ENCODE measurements around the gene ALMS1.
"Not testable (repeated sequence)": the region's sequence is repeated elsewhere in the genome, so short reads cannot be mapped to it uniquely, and the experiment has no call there.

ALMS1 gene

GRCh38 chr2:73468376-73468775, 82.7 kb downstream of the ALMS1 start:
- in situ Hi-C loops (cut with HindIII; ENCODE audit: low pct_ligation_motif_present, low pct_unique_long_range_greater_than_20kb, low sequenced_read_pairs) = no loop called here
- no peak for DNase-seq

GRCh38 chr2:73483874-73484273, 98.2 kb downstream of the ALMS1 start:
- DNase-seq; in situ Hi-C loops (cut with HindIII; ENCODE audit: low pct_ligation_motif_present, low pct_unique_long_range_greater_than_20kb, low sequenced_read_pairs): not testable (repeated sequence)

GRCh38 chr2:73487112-73487657, 101.5 kb downstream of the ALMS1 start:
- in situ Hi-C loops (cut with HindIII; ENCODE audit: low pct_ligation_motif_present, low pct_unique_long_range_greater_than_20kb, low sequenced_read_pairs) = no loop called here
- DNase-seq = no peak

GRCh38 chr2:73488079-73488478, 102.4 kb downstream of the ALMS1 start:
- DNase-seq = no peak
- in situ Hi-C loops (cut with HindIII; ENCODE audit: low pct_ligation_motif_present, low pct_unique_long_range_greater_than_20kb, low sequenced_read_pairs) = no loop called here

- no peak for DNase-seq
- in situ Hi-C loops (cut with HindIII; ENCODE audit: low pct_ligation_motif_present, low pct_unique_long_range_greater_than_20kb, low sequenced_read_pairs) = no loop called here
Observed at GRCh38 chr2:73489053-73489452, 103.4 kb downstream of the ALMS1 start.

GRCh38 chr2:73494031-73494430, 108.4 kb downstream of the ALMS1 start:
- in situ Hi-C loops (cut with HindIII; ENCODE audit: low pct_ligation_motif_present, low pct_unique_long_range_greater_than_20kb, low sequenced_read_pairs) = no loop called here
- DNase-seq = peak; percentile 18

GRCh38 chr2:73503992-73504570, 118.4 kb downstream of the ALMS1 start:
- no peak for DNase-seq
- in situ Hi-C loops (cut with HindIII; ENCODE audit: low pct_ligation_motif_present, low pct_unique_long_range_greater_than_20kb, low sequenced_read_pairs) = no loop called here

GRCh38 chr2:73504850-73505249, 119.2 kb downstream of the ALMS1 start:
- in situ Hi-C loops (cut with HindIII; ENCODE audit: low pct_ligation_motif_present, low pct_unique_long_range_greater_than_20kb, low sequenced_read_pairs); DNase-seq: not testable (repeated sequence)

GRCh38 chr2:73510470-73510869, 124.8 kb downstream of the ALMS1 start:
- DNase-seq; in situ Hi-C loops (cut with HindIII; ENCODE audit: low pct_ligation_motif_present, low pct_unique_long_range_greater_than_20kb, low sequenced_read_pairs): not testable (repeated sequence)

GRCh38 chr2:73516033-73516432, 130.4 kb downstream of the ALMS1 start:
- in situ Hi-C loops (cut with HindIII; ENCODE audit: low pct_ligation_motif_present, low pct_unique_long_range_greater_than_20kb, low sequenced_read_pairs) = no loop called here
- no peak for DNase-seq

GRCh38 chr2:73528688-73529087, 143.1 kb downstream of the ALMS1 start:
- in situ Hi-C loops (cut with HindIII; ENCODE audit: low pct_ligation_motif_present, low pct_unique_long_range_greater_than_20kb, low sequenced_read_pairs) = no loop called here
- DNase-seq = no peak

GRCh38 chr2:73530773-73531172, 145.1 kb downstream of the ALMS1 start:
- in situ Hi-C loops (cut with HindIII; ENCODE audit: low pct_ligation_motif_present, low pct_unique_long_range_greater_than_20kb, low sequenced_read_pairs); DNase-seq: not testable (repeated sequence)

- in situ Hi-C loops (cut with HindIII; ENCODE audit: low pct_ligation_motif_present, low pct_unique_long_range_greater_than_20kb, low sequenced_read_pairs) = no loop called here
- no peak for DNase-seq
Observed at GRCh38 chr2:73532381-73532780, 146.7 kb downstream of the ALMS1 start.

GRCh38 chr2:73536133-73536840, 150.7 kb downstream of the ALMS1 start:
- DNase-seq = no peak

GRCh38 chr2:73560875-73561274, 175.2 kb downstream of the ALMS1 start:
- in situ Hi-C loops (cut with HindIII; ENCODE audit: low pct_ligation_motif_present, low pct_unique_long_range_greater_than_20kb, low sequenced_read_pairs); DNase-seq: not testable (repeated sequence)

More at GRCh38 chr2:73536133-73536840, 150.7 kb downstream of the ALMS1 start:
- in situ Hi-C loops (cut with HindIII; ENCODE audit: low pct_ligation_motif_present, low pct_unique_long_range_greater_than_20kb, low sequenced_read_pairs) = no loop called here

GRCh38 chr2:73561422-73561821, 175.8 kb downstream of the ALMS1 start:
- in situ Hi-C loops (cut with HindIII; ENCODE audit: low pct_ligation_motif_present, low pct_unique_long_range_greater_than_20kb, low sequenced_read_pairs) = no loop called here
- no peak for DNase-seq

GRCh38 chr2:73564986-73565385, 179.3 kb downstream of the ALMS1 start:
- no peak for DNase-seq
- in situ Hi-C loops (cut with HindIII; ENCODE audit: low pct_ligation_motif_present, low pct_unique_long_range_greater_than_20kb, low sequenced_read_pairs) = no loop called here

GRCh38 chr2:73566288-73566878, 180.7 kb downstream of the ALMS1 start:
- DNase-seq = no peak
- in situ Hi-C loops (cut with HindIII; ENCODE audit: low pct_ligation_motif_present, low pct_unique_long_range_greater_than_20kb, low sequenced_read_pairs) = no loop called here

- in situ Hi-C loops (cut with HindIII; ENCODE audit: low pct_ligation_motif_present, low pct_unique_long_range_greater_than_20kb, low sequenced_read_pairs) = no loop called here
- no peak for DNase-seq
Observed at GRCh38 chr2:73575261-73575660, 189.6 kb downstream of the ALMS1 start.

- in situ Hi-C loops (cut with HindIII; ENCODE audit: low pct_ligation_motif_present, low pct_unique_long_range_greater_than_20kb, low sequenced_read_pairs) = no loop called here
- no peak for DNase-seq
Observed at GRCh38 chr2:73582364-73582763, 196.7 kb downstream of the ALMS1 start.

Data from ACHN (cell line).